GM23338 (cell line): ENCODE measurements around the gene CCN5. TPM values are rescaled to one million over a fixed set of nuclear protein-coding genes. Genes with fewer than 3 reads are reported as not detected.

Experiments used
- ATAC-seq: fragments of 200-7000 bp; cut with Tn5 transposase; 3 replicates; pipeline ENCODE4 v1.9.1; 2020
- DNase-seq: peaks from one replicate; pipeline ENCODE4 v3.0.0-alpha.2; 2015; ENCODE audit warnings: low spot score
- H2AFZ ChIP-seq: fragments of 200-600 bp; sonication (generic); 2 replicates; pipeline ENCODE4 v1.8.0; 2016; ENCODE audit warnings: antibody characterized with exemption, mild to moderate bottlenecking, moderate library complexity
- H3F3A ChIP-seq: fragments of 200-600 bp; sonication (generic); replicated peaks from 2 replicates; pipeline ENCODE4 v1.8.0; 2017; ENCODE audit warnings: antibody characterized with exemption, mixed run types, low read depth
- H3K27ac ChIP-seq: fragments of 200-600 bp; sonication (generic); 2 replicates; pipeline ENCODE4 v1.6.1; 2016; ENCODE audit warnings: low read depth
- H3K27me3 ChIP-seq: fragments of 200-600 bp; sonication (generic); 2 replicates; pipeline ENCODE4 v1.8.0; 2016; ENCODE audit warnings: mild to moderate bottlenecking, mixed run types, moderate library complexity; ENCODE audit not compliant: insufficient read depth
- H3K36me3 ChIP-seq: fragments of 200-600 bp; sonication (generic); 2 replicates; pipeline ENCODE4 v1.8.0; 2016; ENCODE audit warnings: mild to moderate bottlenecking; ENCODE audit not compliant: insufficient read depth
- H3K4me1 ChIP-seq: fragments of 200-600 bp; sonication (generic); 2 replicates; pipeline ENCODE4 v1.8.0; 2016; ENCODE audit warnings: mild to moderate bottlenecking, moderate library complexity; ENCODE audit not compliant: insufficient read depth
- H3K4me2 ChIP-seq: fragments of 200-600 bp; sonication (generic); 2 replicates; pipeline ENCODE4 v1.7.1; 2017; ENCODE audit warnings: mixed run types
- H3K4me3 ChIP-seq: fragments of 200-600 bp; sonication (generic); 2 replicates; pipeline ENCODE4 v1.6.1; 2016; ENCODE audit warnings: mixed run types
- H3K79me2 ChIP-seq: fragments of 200-600 bp; sonication (generic); replicated peaks from 2 replicates; pipeline ENCODE4 v1.8.0; 2017; ENCODE audit warnings: mild to moderate bottlenecking; ENCODE audit not compliant: insufficient read depth
- H3K9me2 ChIP-seq: fragments of 200-600 bp; sonication (generic); 2 replicates; pipeline ENCODE4 v1.8.0; 2017; ENCODE audit not compliant: insufficient read depth
- H4K20me1 ChIP-seq: fragments of 200-600 bp; sonication (generic); replicated peaks from 2 replicates; pipeline ENCODE4 v1.8.0; 2017; ENCODE audit warnings: mild to moderate bottlenecking; ENCODE audit not compliant: insufficient read depth
- H3K27ac Mint-ChIP-seq: 2 replicates; pipeline ENCODE4 v1.8.0; 2020; ENCODE audit warnings: inconsistent platforms, mild to moderate bottlenecking, moderate library complexity, mixed read lengths
- H3K27me3 Mint-ChIP-seq: 3 replicates; pipeline ENCODE4 v1.8.0; 2022; ENCODE audit warnings: low read depth, mild to moderate bottlenecking, moderate library complexity, mixed read lengths, inconsistent platforms; ENCODE audit not compliant: insufficient read depth, poor library complexity
- H3K36me3 Mint-ChIP-seq: 3 replicates; pipeline ENCODE4 v1.8.0; 2021; ENCODE audit warnings: low read depth, mild to moderate bottlenecking, inconsistent platforms, moderate library complexity, mixed read lengths
- H3K4me1 Mint-ChIP-seq: 3 replicates; pipeline ENCODE4 v1.8.0; 2020; ENCODE audit warnings: mild to moderate bottlenecking, inconsistent platforms, mixed read lengths
- H3K4me3 Mint-ChIP-seq: 3 replicates; pipeline ENCODE4 v1.8.0; 2021; ENCODE audit warnings: moderate library complexity, mild to moderate bottlenecking, inconsistent platforms, mixed read lengths
- H3K9me3 Mint-ChIP-seq: 3 replicates; pipeline ENCODE4 v1.8.0; 2020; ENCODE audit warnings: moderate library complexity, mild to moderate bottlenecking, inconsistent platforms, mixed read lengths
- CREB1 ChIP-seq: fragments of 250-450 bp; sonication (Bioruptor Pico); IDR thresholded peaks from 2 replicates; pipeline ENCODE4 v1.5.0; 2020; ENCODE audit warnings: low read depth, mild to moderate bottlenecking, moderate library complexity
- ETS1 ChIP-seq: IDR thresholded peaks from 2 replicates; pipeline ENCODE4 v1.6.1; 2016; ENCODE audit warnings: antibody characterized with exemption
- EZH2 ChIP-seq: fragments of 200-600 bp; sonication (generic); IDR thresholded peaks from one replicate; pipeline ENCODE4 v1.8.0; 2017; ENCODE audit warnings: antibody characterized with exemption, mild to moderate bottlenecking, low read depth; ENCODE audit not compliant: unreplicated experiment
- EZH2phosphoT487 ChIP-seq: fragments of 200-600 bp; sonication (generic); IDR thresholded peaks from one replicate; pipeline ENCODE4 v1.8.1; 2018; ENCODE audit warnings: antibody characterized with exemption; ENCODE audit not compliant: unreplicated experiment
- JUNB ChIP-seq: IDR thresholded peaks from one replicate; pipeline ENCODE4 v1.6.1; 2016; ENCODE audit warnings: antibody characterized with exemption; ENCODE audit not compliant: unreplicated experiment
- NANOG ChIP-seq: IDR thresholded peaks from 2 replicates; pipeline ENCODE4 v1.6.1; 2016; ENCODE audit warnings: antibody characterized with exemption, borderline replicate concordance
- POLR2AphosphoS5 ChIP-seq: IDR thresholded peaks from 2 replicates; pipeline ENCODE4 v1.6.1; 2016; ENCODE audit warnings: antibody characterized with exemption, low read depth
- REST ChIP-seq: IDR thresholded peaks from one replicate; pipeline ENCODE4 v1.6.1; 2018; ENCODE audit warnings: antibody characterized with exemption; ENCODE audit not compliant: unreplicated experiment
- STAT1 ChIP-seq: IDR thresholded peaks from one replicate; pipeline ENCODE4 v1.6.1; 2016; ENCODE audit warnings: antibody characterized with exemption; ENCODE audit not compliant: unreplicated experiment
- ZNF114 ChIP-seq: fragments of 250-450 bp; sonication (Bioruptor Pico); IDR thresholded peaks from 2 replicates; pipeline ENCODE4 v1.5.0; 2020; ENCODE audit warnings: mild to moderate bottlenecking, moderate library complexity
- ZNF331 ChIP-seq: fragments of 250-450 bp; sonication (Bioruptor Pico); IDR thresholded peaks from 2 replicates; pipeline ENCODE4 v1.5.0; 2020; ENCODE audit warnings: low read depth, mild to moderate bottlenecking, moderate library complexity
- polyA plus RNA-seq: library from polyadenylated mRNA; unstranded; fragments of >200 nt; fragmentation: Nextera tagmentation; extraction: Ambion mirVana; gene quantifications from 2 replicates; pipeline ENCODE4 v1.2.1, GENCODE V29; 2016
- total RNA-seq: library from RNA; depleted of rRNA; stranded (reverse); fragments of >200 nt; shearing (Covaris generic); gene quantifications from 2 replicates; pipeline ENCODE4 v1.2.3, GENCODE V29; 2014
- TF ChIP-seq, protein P1 (sequence below), 2 experiments: fragments of 200-600 bp in 1 of 2; sonication (generic) in 1 of 2; conservative IDR thresholded peaks; 2 replicates each; pipeline versions ENCODE4 v1.5.1 to v1.6.1; 2016 to 2017; ENCODE audit warnings: antibody characterized with exemption in 2 of 2, low read depth in 2 of 2, mild to moderate bottlenecking in 2 of 2, moderate library complexity in 1 of 2
- TF ChIP-seq, protein P2 (sequence below): fragments of 250-450 bp; sonication (Bioruptor Pico); IDR thresholded peaks from 2 replicates; pipeline ENCODE4 v1.5.0; 2020; ENCODE audit warnings: mild to moderate bottlenecking, moderate library complexity

CCN5 gene
- total and polyA plus RNA-seq, 2 experiments from 2014 or later = not detected

GRCh38 chr20:44689809-44690208 is 25.4 kb upstream of the CCN5 start:
- Histone ChIP-seq H3K79me2 (no peaks in the 10 kb centered on the region), H3K9me2 (no peaks in the 10 kb centered on the region), H3K36me3 (no peaks in the 10 kb centered on the region), H2AFZ (no peak overlapping the region), H4K20me1 (no peaks in the 10 kb centered on the region), H3K27ac (no peak overlapping the region), H3K4me3 (no peak overlapping the region), H3K4me2 (no peak overlapping the region), H3F3A (no peaks in the 10 kb centered on the region), H3K4me1 (no peaks in the 10 kb centered on the region), H3K27me3 (no peaks in the 10 kb centered on the region)
- Mint-ChIP-seq H3K9me3 (peaks cover 3% of the 10 kb centered on the region; the same call in 1 of the 3 replicates), H3K36me3 (no peaks in the 10 kb centered on the region), H3K27ac (no peak overlapping the region), H3K27me3 (peaks cover 8% of the 10 kb centered on the region), H3K4me1 (peaks cover 8% of the 10 kb centered on the region; the same call in 2 of the 3 replicates), H3K4me3 (no peak overlapping the region)
- ATAC-seq (no peak), DNase-seq (no peak)
- TF ChIP-seq ZNF331 (CRISPR knock-in tag) = no peak
- TF ChIP-seq JUNB = no peak
- no peak for TF ChIP-seq ETS1
- no peak for TF ChIP-seq POLR2AphosphoS5
- TF ChIP-seq ZNF114 (CRISPR knock-in tag) = no peak
- TF ChIP-seq, protein P1, sequence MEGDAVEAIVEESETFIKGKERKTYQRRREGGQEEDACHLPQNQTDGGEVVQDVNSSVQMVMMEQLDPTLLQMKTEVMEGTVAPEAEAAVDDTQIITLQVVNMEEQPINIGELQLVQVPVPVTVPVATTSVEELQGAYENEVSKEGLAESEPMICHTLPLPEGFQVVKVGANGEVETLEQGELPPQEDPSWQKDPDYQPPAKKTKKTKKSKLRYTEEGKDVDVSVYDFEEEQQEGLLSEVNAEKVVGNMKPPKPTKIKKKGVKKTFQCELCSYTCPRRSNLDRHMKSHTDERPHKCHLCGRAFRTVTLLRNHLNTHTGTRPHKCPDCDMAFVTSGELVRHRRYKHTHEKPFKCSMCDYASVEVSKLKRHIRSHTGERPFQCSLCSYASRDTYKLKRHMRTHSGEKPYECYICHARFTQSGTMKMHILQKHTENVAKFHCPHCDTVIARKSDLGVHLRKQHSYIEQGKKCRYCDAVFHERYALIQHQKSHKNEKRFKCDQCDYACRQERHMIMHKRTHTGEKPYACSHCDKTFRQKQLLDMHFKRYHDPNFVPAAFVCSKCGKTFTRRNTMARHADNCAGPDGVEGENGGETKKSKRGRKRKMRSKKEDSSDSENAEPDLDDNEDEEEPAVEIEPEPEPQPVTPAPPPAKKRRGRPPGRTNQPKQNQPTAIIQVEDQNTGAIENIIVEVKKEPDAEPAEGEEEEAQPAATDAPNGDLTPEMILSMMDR (conservative IDR thresholded peaks at IDR 0.05; ENCODE audit: low read depth in 2 of 2) = no peak
- TF ChIP-seq EZH2 = no peak
- no peak for TF ChIP-seq CREB1 (CRISPR knock-in tag)
- no peak for TF ChIP-seq STAT1
- no peak for TF ChIP-seq REST
- TF ChIP-seq, protein P2, sequence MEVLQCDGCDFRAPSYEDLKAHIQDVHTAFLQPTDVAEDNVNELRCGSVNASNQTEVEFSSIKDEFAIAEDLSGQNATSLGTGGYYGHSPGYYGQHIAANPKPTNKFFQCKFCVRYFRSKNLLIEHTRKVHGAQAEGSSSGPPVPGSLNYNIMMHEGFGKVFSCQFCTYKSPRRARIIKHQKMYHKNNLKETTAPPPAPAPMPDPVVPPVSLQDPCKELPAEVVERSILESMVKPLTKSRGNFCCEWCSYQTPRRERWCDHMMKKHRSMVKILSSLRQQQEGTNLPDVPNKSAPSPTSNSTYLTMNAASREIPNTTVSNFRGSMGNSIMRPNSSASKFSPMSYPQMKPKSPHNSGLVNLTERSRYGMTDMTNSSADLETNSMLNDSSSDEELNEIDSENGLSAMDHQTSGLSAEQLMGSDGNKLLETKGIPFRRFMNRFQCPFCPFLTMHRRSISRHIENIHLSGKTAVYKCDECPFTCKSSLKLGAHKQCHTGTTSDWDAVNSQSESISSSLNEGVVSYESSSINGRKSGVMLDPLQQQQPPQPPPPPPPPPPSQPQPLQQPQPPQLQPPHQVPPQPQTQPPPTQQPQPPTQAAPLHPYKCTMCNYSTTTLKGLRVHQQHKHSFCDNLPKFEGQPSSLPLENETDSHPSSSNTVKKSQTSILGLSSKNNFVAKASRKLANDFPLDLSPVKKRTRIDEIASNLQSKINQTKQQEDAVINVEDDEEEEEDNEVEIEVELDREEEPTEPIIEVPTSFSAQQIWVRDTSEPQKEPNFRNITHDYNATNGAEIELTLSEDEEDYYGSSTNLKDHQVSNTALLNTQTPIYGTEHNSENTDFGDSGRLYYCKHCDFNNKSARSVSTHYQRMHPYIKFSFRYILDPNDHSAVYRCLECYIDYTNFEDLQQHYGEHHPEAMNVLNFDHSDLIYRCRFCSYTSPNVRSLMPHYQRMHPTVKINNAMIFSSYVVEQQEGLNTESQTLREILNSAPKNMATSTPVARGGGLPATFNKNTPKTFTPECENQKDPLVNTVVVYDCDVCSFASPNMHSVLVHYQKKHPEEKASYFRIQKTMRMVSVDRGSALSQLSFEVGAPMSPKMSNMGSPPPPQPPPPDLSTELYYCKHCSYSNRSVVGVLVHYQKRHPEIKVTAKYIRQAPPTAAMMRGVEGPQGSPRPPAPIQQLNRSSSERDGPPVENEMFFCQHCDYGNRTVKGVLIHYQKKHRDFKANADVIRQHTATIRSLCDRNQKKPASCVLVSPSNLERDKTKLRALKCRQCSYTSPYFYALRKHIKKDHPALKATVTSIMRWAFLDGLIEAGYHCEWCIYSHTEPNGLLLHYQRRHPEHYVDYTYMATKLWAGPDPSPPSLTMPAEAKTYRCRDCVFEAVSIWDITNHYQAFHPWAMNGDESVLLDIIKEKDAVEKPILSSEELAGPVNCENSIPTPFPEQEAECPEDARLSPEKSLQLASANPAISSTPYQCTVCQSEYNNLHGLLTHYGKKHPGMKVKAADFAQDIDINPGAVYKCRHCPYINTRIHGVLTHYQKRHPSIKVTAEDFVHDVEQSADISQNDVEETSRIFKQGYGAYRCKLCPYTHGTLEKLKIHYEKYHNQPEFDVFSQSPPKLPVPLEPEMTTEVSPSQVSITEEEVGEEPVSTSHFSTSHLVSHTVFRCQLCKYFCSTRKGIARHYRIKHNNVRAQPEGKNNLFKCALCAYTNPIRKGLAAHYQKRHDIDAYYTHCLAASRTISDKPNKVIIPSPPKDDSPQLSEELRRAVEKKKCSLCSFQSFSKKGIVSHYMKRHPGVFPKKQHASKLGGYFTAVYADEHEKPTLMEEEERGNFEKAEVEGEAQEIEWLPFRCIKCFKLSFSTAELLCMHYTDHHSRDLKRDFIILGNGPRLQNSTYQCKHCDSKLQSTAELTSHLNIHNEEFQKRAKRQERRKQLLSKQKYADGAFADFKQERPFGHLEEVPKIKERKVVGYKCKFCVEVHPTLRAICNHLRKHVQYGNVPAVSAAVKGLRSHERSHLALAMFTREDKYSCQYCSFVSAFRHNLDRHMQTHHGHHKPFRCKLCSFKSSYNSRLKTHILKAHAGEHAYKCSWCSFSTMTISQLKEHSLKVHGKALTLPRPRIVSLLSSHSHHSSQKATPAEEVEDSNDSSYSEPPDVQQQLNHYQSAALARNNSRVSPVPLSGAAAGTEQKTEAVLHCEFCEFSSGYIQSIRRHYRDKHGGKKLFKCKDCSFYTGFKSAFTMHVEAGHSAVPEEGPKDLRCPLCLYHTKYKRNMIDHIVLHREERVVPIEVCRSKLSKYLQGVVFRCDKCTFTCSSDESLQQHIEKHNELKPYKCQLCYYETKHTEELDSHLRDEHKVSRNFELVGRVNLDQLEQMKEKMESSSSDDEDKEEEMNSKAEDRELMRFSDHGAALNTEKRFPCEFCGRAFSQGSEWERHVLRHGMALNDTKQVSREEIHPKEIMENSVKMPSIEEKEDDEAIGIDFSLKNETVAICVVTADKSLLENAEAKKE (CRISPR knock-in tag) = no peak
- TF ChIP-seq NANOG = no peak
- no peak for TF ChIP-seq EZH2phosphoT487
